Hypothalamus (tissue), 51 donors: ENCODE data around the gene DALRD3.

Experiments used
- DNase-seq, 51 donors: peaks; one replicate each; lab custom pipeline; 2025; lab: John Stamatoyannopoulos, UW

DALRD3 gene

DNA sequence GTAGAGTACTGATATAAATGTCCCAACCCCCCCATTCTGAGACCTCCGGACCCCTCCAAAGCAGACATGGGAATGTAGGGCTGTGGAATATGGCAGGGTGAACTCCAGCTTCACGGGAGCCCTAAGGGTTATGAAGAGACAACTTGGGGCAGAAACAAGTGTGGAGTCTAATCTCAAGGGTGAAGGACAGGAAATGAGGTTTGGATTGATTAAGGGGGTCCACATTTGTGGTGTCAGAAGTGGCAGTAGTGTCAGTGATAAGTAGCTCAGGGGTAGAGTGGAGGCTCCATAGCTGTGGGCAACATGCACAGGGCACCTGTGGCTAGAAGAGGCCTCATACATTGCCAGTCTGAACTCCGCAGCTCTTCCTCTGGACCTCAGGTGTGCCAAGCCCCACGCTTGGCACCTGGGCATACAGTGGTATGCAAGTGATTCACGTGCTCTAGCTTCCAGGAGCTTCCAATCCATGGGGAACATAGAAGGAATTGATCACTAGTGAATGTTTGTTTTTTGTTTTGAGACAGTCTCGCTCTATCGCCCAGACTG, 32.5 kb downstream of the DALRD3 start:
- DNase-seq: no peak

DNA sequence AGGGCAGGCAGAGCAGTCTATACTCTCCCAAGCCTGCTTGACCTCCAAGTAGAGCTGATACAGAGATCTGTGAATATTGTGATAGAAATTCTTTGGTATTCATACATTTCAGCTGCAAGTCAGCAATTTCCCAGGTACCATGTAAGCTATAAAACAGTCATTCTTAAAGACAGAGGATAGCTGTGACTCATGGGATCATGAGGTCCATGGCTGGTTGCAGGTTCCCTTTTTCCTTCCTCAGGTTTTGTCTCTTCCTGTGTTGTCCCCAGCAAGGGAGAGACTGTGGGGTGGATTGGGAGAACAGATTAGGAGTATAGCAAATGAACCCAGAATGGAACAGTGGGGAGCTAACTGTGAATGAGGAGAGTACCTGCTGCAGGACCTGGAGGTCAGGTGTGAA, 33.7 kb downstream of the DALRD3 start:
- DNase-seq: no peak

- no peak for DNase-seq
Observed at GRCh38 chr3:48983096-48983495, 35.3 kb downstream of the DALRD3 start.

DNA sequence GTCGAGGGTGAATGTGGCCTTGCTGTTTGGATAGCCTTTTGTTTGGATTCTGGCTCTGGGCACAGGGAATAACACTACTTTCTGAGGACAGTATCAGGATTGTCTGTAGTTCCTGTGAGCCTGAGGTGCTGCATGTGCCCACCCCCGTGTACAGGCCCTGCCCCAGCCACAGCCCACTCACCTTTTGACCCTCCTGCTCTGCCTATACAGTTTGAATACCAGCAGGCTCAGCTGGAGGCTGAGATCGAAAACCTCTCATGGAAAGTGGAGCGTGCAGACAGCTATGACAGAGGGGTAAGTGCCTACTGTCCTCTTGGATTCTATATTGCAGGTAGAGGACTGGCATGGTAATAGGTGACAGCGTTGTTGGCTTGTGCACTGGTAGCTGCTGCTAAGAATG, 35.7 kb downstream of the DALRD3 start:
- DNase-seq: no peak

- DNase-seq: no peak
Observed at GRCh38 chr3:48982016-48982415, 36.4 kb downstream of the DALRD3 start.

- DNase-seq: no peak
Observed at GRCh38 chr3:48980295-48980694, 38.1 kb downstream of the DALRD3 start.

DNA sequence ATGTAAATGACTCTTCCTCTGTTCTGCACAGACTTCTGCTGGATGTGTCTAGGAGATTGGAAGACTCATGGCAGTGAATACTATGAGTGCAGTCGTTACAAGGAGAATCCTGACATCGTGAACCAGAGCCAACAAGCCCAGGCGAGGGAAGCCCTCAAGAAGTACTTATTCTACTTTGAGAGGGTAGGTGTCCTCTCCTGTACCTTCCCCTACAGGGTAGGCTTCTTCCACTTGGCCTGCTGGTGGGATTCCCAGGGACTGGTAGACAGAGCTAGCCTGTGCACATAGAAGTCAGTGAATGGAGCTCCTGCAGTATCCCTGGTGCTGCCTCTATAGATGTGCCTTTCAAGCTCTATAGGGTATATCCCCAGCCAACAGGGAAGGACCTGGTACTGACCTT, 38.9 kb downstream of the DALRD3 start:
- no peak for DNase-seq

GRCh38 chr3:48974076-48974864, 44.1 kb downstream of the DALRD3 start:
- no peak for DNase-seq

DNA sequence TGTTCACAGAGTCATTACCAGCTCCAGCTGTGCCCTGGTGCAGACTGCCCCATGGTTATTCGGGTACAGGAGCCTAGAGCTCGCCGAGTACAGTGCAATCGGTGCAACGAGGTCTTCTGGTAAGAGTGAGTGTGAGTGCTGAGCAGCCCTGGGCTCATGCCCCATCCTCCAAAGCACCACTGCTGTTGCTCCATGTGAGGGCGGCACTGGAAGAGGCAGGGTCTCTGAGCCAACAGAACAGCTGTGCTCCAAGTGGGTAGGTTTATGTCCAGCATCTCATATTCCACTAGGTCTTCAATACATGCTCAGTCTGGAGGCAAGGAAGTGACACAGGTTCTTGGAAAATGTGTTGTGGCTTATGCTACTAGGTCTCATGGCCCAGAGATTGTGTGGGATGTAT, 47.8 kb downstream of the DALRD3 start:
- no peak for DNase-seq

DNA sequence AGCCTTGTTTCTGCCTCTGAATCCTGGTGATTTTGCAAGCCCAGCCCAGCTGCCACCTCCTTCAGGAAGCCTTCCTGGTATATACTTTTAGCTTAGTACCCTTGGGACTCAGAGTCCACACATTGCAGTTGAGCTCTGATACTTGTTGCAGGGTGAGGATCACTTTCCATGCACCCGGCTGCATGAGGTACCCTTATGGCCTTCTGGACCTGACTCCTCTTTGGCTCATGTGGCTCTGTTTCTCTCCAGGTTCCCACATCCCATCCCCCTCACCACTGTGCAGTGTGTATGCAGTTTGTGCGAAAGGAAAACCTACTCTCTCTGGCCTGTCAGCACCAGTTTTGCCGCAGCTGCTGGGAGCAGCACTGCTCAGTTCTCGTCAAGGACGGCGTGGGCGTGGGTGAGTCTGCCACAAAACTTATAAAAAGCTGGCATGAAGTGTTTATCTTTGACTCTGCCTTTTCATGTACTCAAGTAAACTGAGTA, 51.5 kb downstream of the DALRD3 start:
- DNase-seq: peak in 2 of 51 donors; percentile 13 to 56

GRCh38 chr3:48966367-48966766, 52.0 kb downstream of the DALRD3 start:
- no peak for DNase-seq
